C1 segment of cervical spinal cord (tissue), 14 donors: ENCODE data around the gene MMAB.

Experiments used
- DNase-seq, 14 donors: peaks; one replicate each; lab custom pipeline; 2025; lab: John Stamatoyannopoulos, UW

The MMAB gene

GRCh38 chr12:109512608-109513007, 60.7 kb downstream of the MMAB start:
- DNase-seq, result no peak

- no peak for DNase-seq
Observed at GRCh38 chr12:109510196-109510595, 63.1 kb downstream of the MMAB start.

- DNase-seq, result no peak
Observed at GRCh38 chr12:109504068-109504467, 69.2 kb downstream of the MMAB start.
